Activated CD4-positive, CD25-positive, alpha-beta regulatory T cell treated with anti-CD3 and anti-CD28 coated beads, Interleukin-2, amount 50 U/mL, for 16 hours (primary cell): ENCODE results near the gene AXL.
"Not testable (repeated sequence)": the region's sequence is repeated elsewhere in the genome, so short reads cannot be mapped to it uniquely, and the experiment has no call there.

Experiments
- DNase-seq: peaks from one replicate; pipeline ENCODE4 v3.0.0-alpha.2; 2020; ENCODE audit warnings: low read depth, low spot score

AXL gene

GRCh38 chr19:41206926-41207750 lies 11.9 kb upstream of the AXL start:
- DNase-seq, result no peak

- no peak for DNase-seq
Measured at GRCh38 chr19:41214161-41214560, 4.9 kb upstream of the AXL start.

- DNase-seq, result no peak
Measured at GRCh38 chr19:41217741-41218140, 1.3 kb upstream of the AXL start.

- no peak for DNase-seq
Measured at GRCh38 chr19:41218249-41218614, 791 bp upstream of the AXL start.

- DNase-seq, result no peak
Measured at GRCh38 chr19:41219924-41220567, 1.0 kb downstream of the AXL start.

DNA sequence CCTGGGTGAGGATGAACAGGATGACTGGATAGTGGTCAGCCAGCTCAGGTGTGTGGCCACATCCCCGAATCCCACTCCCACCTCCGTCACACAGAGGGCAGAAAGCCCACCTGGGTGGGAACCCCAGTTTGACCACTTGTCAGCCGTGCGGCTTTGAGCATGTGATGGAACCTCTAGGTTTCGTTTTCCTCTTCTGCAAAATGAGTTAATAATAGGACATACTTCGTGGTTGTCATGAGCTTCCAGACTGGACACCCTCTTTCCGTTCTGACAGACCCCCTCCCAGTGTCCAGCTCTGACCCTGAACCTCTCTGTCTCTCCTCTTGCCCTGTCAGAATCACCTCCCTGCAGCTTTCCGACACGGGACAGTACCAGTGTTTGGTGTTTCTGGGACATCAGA lies 1.8 kb downstream of the AXL start:
- no peak for DNase-seq

DNA sequence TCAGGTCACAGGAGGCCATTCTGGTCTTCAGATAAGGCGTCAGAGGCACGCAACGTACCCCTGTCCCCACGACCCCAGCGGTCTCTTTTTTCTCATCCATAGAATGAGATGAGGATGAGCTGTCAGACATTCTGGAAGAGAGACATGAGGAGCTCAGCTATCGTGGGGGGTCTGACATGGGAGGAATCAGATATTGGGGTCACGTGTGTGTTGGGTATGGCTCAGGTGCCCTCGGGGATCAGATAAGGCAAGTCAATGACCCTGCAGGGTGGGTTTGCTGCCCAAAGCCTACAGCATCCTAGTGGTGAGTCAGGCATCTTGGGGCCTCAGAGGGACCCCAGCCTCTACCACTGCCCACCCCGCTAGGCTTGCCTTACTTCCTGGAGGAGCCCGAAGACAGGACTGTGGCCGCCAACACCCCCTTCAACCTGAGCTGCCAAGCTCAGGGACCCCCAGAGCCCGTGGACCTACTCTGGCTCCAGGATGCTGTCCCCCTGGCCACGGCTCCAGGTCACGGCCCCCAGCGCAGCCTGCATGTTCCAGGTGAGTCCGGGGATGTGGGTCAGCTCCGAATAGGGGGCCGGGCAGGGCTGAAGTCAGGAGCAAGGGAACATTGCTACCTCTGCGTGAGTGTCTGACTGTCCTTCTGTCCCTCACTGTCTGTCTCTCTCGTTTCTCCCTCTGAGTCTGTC lies 2.6 kb downstream of the AXL start:
- DNase-seq, result no peak

DNA sequence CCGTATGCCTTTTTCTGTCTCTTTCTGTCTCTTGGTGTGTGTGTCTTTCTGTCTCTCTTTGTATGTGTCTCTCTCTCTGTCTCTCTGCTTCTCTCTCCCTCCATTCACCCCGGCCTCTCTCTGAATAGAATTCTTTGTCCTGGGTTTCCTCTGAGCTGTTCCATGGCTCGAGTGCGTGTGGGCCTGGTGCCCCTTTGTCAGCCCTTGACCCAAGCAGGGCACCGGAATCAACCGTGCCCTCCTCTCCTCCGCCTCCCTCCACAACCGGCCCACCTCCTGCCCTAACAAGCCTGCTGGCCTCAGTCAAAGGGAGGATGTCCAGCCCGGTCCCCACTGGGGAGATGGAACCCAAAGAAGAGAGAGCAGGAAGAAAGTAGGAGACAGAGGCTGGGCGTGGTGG lies 3.2 kb downstream of the AXL start:
- no peak for DNase-seq

DNA sequence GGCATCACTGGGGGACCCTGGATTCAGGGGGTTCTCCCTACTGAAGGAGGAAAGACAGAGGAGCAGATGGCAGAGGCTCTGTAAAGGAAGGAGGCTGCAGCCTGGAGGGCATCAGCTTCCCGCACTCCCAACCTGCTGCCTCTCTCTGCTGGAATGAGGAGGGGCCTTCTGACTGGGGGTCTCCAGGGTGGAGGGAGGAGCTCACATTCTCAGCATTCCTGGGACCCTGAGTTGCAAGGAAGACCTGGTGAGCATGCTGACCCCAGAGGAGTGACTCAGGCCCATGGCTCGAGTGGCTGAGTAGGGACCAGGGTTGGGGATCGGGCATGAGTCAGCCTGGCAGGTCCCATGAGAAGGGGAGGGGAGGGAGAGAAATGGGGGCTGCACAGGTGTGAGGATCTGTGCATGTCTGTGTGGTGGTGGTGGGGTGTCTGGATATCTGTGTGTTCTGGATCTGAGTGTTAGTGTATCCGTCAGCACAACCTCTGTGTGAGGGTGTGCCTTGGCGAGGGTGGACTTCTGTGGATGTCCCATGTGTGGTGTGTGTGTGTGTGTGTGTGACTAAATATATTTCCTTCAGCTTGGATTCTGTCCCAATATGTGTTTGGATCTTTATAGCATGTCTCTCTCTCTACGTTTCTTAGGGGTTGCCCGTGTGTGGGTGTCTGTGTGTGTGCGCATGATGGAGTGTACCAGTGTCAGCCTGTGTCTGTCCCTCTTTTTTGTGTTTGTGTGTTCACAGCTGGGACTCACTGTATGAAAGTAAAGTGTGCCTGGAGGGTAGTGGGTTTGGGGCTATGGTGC lies 4.6 kb downstream of the AXL start:
- no peak for DNase-seq

- no peak for DNase-seq
Measured at GRCh38 chr19:41224632-41225031, 5.6 kb downstream of the AXL start.

GRCh38 chr19:41225238-41226052 lies 6.4 kb downstream of the AXL start:
- DNase-seq, result peak; percentile 10

DNA sequence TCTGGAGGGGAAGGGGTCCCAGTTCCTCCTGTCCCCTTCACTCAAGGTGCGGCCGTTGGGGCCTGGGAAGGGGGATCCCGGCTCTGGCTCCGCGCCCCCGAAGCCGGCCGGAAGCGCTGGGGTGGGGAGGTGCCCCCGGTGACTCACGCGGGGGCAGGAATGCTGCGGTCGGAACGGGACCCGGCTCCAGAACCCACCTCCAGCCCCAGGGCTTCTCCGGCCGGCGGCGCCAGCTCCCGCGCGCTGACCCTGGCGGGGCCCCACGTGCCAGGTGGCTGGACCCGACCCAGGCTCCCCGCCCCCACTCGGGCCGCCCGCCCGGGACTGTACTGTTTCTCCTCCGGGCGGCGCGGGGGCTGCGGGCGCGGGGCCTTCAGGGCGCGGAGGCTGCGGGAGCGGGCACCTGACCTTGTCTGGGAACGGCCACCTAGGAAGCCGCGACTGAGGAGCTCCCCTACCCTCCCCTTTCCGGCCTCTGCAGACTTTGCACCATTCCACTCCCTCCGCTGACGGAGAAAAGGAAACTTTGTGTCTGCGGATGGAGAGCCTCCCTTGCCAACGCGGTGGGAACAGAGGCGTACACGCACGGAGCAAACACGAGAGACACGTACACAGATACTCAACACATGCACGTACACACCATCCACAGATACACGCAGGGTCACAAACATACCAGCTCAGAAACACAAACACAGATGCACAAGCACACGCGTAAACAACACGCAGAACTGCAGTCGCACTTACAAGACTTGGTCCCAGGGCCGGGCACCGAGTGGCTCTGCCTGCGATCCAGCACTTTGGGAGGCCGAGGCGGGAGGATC lies 7.2 kb downstream of the AXL start:
- DNase-seq, result no peak

DNA sequence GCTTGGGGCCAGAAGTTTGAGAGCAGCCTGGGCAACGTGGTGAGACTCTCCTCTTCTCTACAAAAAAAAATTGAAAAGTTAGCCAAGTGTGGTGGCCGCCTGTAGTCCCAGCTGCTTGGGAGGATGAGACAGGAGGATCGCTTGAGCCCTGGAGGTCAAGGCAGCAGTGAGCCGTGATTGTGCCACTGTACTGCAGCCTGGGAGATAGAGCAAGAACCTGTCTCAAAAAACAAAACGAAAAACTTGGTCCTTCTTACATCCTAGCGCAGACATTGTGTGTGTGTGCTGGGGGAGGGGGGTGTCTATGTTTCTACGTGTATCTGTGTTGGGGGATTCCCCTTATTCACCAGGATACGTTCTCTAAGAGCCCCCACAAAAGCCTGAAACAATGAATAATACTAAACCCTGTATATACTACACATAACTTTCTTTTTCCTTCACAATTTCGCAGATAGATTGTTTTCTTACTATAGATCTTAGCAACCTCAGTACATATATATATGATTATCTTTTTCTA lies 7.9 kb downstream of the AXL start:
- no peak for DNase-seq

DNA sequence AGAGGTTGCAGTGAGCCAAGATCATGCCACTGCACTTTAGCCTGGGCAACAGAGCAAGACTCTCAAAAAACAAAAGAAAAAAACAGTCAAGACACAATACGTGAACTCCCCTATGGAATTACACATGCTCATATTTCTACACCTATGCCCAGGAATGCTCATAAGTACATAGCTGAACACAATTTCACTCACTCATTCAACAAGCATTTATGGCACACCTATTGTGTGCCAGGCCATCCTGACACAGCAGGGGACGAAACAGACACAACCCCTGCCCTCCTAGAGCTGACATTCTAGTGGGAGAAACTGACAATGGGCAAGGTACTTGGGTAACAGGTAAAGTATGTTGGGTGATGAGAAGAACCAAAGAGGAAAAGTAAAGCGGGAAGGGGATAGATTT lies 9.5 kb downstream of the AXL start:
- no peak for DNase-seq

DNA sequence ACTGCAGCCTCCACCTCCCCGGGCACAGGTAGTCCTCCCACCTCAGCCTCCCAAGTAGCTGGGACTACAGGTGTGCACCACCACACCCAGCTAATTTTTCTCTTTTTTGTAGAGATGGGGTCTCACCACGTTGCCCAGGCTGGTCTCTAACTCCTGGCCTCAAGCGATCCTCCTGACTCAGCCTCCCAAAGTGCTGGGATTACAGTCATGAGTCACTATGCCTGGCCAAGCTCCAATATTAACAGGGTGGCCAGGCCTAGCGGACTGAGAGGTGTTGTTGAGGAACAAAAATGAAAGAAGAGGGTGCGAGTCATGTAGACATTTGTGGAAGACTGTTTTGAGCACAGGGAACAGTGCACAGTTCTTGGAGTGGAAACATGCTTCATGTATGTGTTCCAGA lies 10.3 kb downstream of the AXL start:
- not testable (repeated sequence) for DNase-seq

- DNase-seq, result no peak
Measured at GRCh38 chr19:41230067-41230857, 11.2 kb downstream of the AXL start.

GRCh38 chr19:41232686-41233085 lies 13.7 kb downstream of the AXL start:
- no peak for DNase-seq

DNA sequence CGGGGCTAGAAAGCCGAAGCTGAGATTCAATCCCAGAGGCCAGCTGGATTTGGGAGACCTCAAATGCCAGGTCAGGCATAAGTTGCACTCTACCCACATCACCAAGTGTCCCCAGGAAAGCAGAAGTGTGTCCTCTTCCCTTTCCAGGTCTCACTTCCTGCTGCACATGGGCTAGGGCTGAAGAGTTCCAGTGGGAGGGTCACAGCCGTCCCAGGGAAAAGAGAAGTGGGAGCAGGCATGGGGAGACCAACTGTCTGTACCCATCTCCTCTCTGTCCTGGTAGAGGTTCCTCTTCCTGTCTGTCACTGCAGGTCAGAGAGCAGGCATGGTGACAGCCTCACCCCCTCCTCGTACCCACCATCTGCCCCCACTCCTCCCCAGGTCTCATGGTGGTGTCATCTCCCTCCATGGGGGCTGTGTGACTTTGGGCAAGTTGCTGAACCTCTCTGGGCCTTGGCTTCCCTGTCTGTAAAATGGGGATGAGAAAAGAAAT lies 14.8 kb downstream of the AXL start:
- DNase-seq, result no peak
